PC-3 (cell line): ENCODE data around the gene CRYBG2. TPM values are rescaled to one million over a fixed set of nuclear protein-coding genes. Genes with fewer than 3 reads are reported as not detected.
"Not testable (repeated sequence)": the region's sequence is repeated elsewhere in the genome, so short reads cannot be mapped to it uniquely, and the experiment has no call there.

Experiments used
- ATAC-seq: fragments of 200-7000 bp; cut with Tn5 transposase; 2 replicates; pipeline ENCODE4 v1.9.1; 2020; ENCODE audit warnings: mild to moderate bottlenecking, moderate library complexity
- BruUV-seq: library from RNA; stranded (reverse); fragments of 400-500 nt; replicated peaks from 2 replicates; lab custom pipeline; 2021; lab: Mats Ljungman, UMichigan
- CTCF ChIA-PET: fragments of 300-600 bp; sonication (Branson Sonifier 250); formaldehyde crosslinking; loops from one replicate; lab custom pipeline; 2022; ENCODE audit warnings: antibody characterized with exemption; lab: Charles Lee
- POLR2A ChIA-PET: fragments of 300-600 bp; sonication (Branson Sonifier 250); formaldehyde crosslinking; loops from one replicate; lab custom pipeline; 2022; ENCODE audit warnings: antibody characterized with exemption; ENCODE audit not compliant: unreplicated experiment; lab: Charles Lee
- DNase-seq: peaks from one replicate; pipeline ENCODE4 v3.0.0-alpha.2; 2015
- H2AFZ ChIP-seq: fragments of 300-600 bp; sonication (generic); 2 replicates; pipeline ENCODE4 v1.6.0; 2016; ENCODE audit warnings: antibody characterized with exemption, low read length
- H3F3A ChIP-seq: fragments of 300-600 bp; sonication (generic); one replicate; pipeline ENCODE4 v1.6.0; 2017; ENCODE audit warnings: antibody characterized with exemption, low read length, control low read depth, mild to moderate bottlenecking; ENCODE audit not compliant: unreplicated experiment
- H3K27ac ChIP-seq: fragments of 300-600 bp; sonication (generic); 2 replicates; pipeline ENCODE4 v1.5.1; 2016; ENCODE audit warnings: mild to moderate bottlenecking, low read length
- H3K27me3 ChIP-seq: fragments of 300-600 bp; sonication (generic); 2 replicates; pipeline ENCODE4 v1.6.1; 2016; ENCODE audit warnings: low read length, mixed read lengths
- H3K36me3 ChIP-seq: fragments of 300-600 bp; sonication (generic); 2 replicates; pipeline ENCODE4 v1.6.1; 2016; ENCODE audit warnings: low read depth, mixed run types, low read length, mixed read lengths
- H3K4me1 ChIP-seq: fragments of 300-600 bp; sonication (generic); 2 replicates; pipeline ENCODE4 v1.5.1; 2016; ENCODE audit warnings: low read length; ENCODE audit not compliant: insufficient read depth
- H3K4me2 ChIP-seq: fragments of 300-600 bp; sonication (generic); 2 replicates; pipeline ENCODE4 v1.6.0; 2016; ENCODE audit warnings: low read length
- H3K4me3 ChIP-seq: fragments of 300-600 bp; sonication (generic); 2 replicates; pipeline ENCODE4 v1.5.1; 2016; ENCODE audit warnings: mild to moderate bottlenecking, low read length, mixed read lengths
- H3K79me2 ChIP-seq: fragments of 300-600 bp; sonication (generic); 2 replicates; pipeline ENCODE4 v1.6.1; 2017; ENCODE audit warnings: low read length, mixed read lengths
- H3K9ac ChIP-seq: fragments of 300-600 bp; sonication (generic); 2 replicates; pipeline ENCODE4 v1.6.0; 2016; ENCODE audit warnings: mild to moderate bottlenecking, low read length
- H3K9me2 ChIP-seq: fragments of 300-600 bp; sonication (generic); replicated peaks from 2 replicates; pipeline ENCODE4 v1.6.1; 2016; ENCODE audit warnings: mixed run types, low read length, mixed read lengths
- H3K9me3 ChIP-seq: fragments of 300-600 bp; sonication (generic); 2 replicates; pipeline ENCODE4 v1.6.1; 2016; ENCODE audit warnings: low read length, mixed read lengths
- H4K20me1 ChIP-seq: fragments of 300-600 bp; sonication (generic); 2 replicates; pipeline ENCODE4 v1.6.1; 2016; ENCODE audit warnings: low read length, mixed read lengths
- CTCF ChIP-seq: fragments of 300-600 bp; sonication (generic); conservative IDR thresholded peaks from 2 replicates; pipeline ENCODE4 v1.5.1; 2017; ENCODE audit warnings: antibody characterized with exemption, low read depth, mild to moderate bottlenecking, low read length
- EZH2 ChIP-seq: fragments of 300-600 bp; sonication (generic); IDR thresholded peaks from one replicate; pipeline ENCODE4 v1.6.1; 2017; ENCODE audit warnings: antibody characterized with exemption, mild to moderate bottlenecking, low read length; ENCODE audit not compliant: unreplicated experiment
- EZH2phosphoT487 ChIP-seq: fragments of 300-600 bp; sonication (generic); IDR thresholded peaks from 2 replicates; pipeline ENCODE4 v1.6.1; 2018; ENCODE audit warnings: mild to moderate bottlenecking, antibody characterized with exemption, low read length, borderline replicate concordance
- intact Hi-C: fragments of 100-400 bp; cut with micrococcal nuclease; formaldehyde crosslinking; loops from 2 replicates; pipeline ENCODE4 v1.9.0; 2023
- total RNA-seq: library from RNA; depleted of rRNA; stranded (reverse); fragments of >200 nt; gene quantifications from 2 replicates; pipeline ENCODE4 v1.2.3, GENCODE V29; 2014

The CRYBG2 gene
- total RNA-seq, 1 experiment from 2014 or later = 15.3 TPM

- ATAC-seq = no peak
- Histone ChIP-seq H3K4me2 (peak overlapping the region; percentile 0; the same call in 1 of the 2 replicates), H3K27ac (no peak overlapping the region), H3K36me3 (no peaks in the 10 kb centered on the region), H3K9me3 (no peaks in the 10 kb centered on the region), H2AFZ (no peak overlapping the region), H3K27me3 (no peaks in the 10 kb centered on the region), H3F3A (no peaks in the 10 kb centered on the region), H3K4me3 (no peak overlapping the region), H3K4me1 (peaks cover 29% of the 10 kb centered on the region), H3K9ac (no peak overlapping the region), H4K20me1 (no peaks in the 10 kb centered on the region), H3K9me2 (no peaks in the 10 kb centered on the region), H3K79me2 (no peaks in the 10 kb centered on the region)
- TF ChIP-seq EZH2 (no peak), EZH2phosphoT487 (no peak), CTCF (no peak)
- peak; percentile 45 for DNase-seq
- ChIA-PET POLR2A (no interaction called here), CTCF (interaction anchor here (0.6 to 1.0 kb wide), 2 partner anchors 11 to 16 kb away, joined by 3 read pairs; no protein-coding TSS in a partner anchor)
- BruUV-seq = no TSS peak
- intact Hi-C loops = no loop called here
These were observed 35.0 kb upstream of the CRYBG2 start for GRCh38 chr1:26388791-26389445.

- ATAC-seq (peak; percentile 84), DNase-seq (peak; percentile 97)
- H3K27me3 ChIP-seq = no peaks in the 10 kb centered on the region
- no peak overlapping the region for H3K4me3 ChIP-seq
- H3K4me1 ChIP-seq = peaks cover 29% of the 10 kb centered on the region
- H4K20me1 ChIP-seq = no peaks in the 10 kb centered on the region
- TF ChIP-seq EZH2phosphoT487 (no peak), EZH2 (no peak), CTCF (no peak)
- no peak overlapping the region for H3K9ac ChIP-seq
- POLR2A ChIA-PET = no interaction called here
- no peaks in the 10 kb centered on the region for H3K9me3 ChIP-seq
- CTCF ChIA-PET = no interaction called here
- no peaks in the 10 kb centered on the region for H3K79me2 ChIP-seq
- intact Hi-C loops = no loop called here
- H3K4me2 ChIP-seq = no peak overlapping the region
- no peak overlapping the region for H2AFZ ChIP-seq
- no TSS peak for BruUV-seq
- H3K36me3 ChIP-seq = no peaks in the 10 kb centered on the region
- H3K27ac ChIP-seq = peak overlapping the region; percentile 50
- no peaks in the 10 kb centered on the region for H3F3A ChIP-seq
- no peaks in the 10 kb centered on the region for H3K9me2 ChIP-seq
These were observed 33.5 kb upstream of the CRYBG2 start for GRCh38 chr1:26387447-26387846.

- DNase-seq, H3K9ac ChIP-seq, intact Hi-C loops, BruUV-seq, H3K79me2 ChIP-seq, POLR2A ChIA-PET, H3K4me3 ChIP-seq, H4K20me1 ChIP-seq, H3K27ac ChIP-seq, H3F3A ChIP-seq, H3K27me3 ChIP-seq, H3K4me2 ChIP-seq, ATAC-seq, H3K9me2 ChIP-seq, H2AFZ ChIP-seq, H3K9me3 ChIP-seq, H3K36me3 ChIP-seq, CTCF ChIA-PET: not testable (repeated sequence)
- peaks cover 29% of the 10 kb centered on the region for H3K4me1 ChIP-seq
These were observed 31.1 kb upstream of the CRYBG2 start for GRCh38 chr1:26385063-26385462.
